ENCODE data around the gene OR7A5.
"Not testable (repeated sequence)": the region's sequence is repeated elsewhere in the genome, so short reads cannot be mapped to it uniquely, and the experiment has no call there.

The OR7A5 gene

DNA sequence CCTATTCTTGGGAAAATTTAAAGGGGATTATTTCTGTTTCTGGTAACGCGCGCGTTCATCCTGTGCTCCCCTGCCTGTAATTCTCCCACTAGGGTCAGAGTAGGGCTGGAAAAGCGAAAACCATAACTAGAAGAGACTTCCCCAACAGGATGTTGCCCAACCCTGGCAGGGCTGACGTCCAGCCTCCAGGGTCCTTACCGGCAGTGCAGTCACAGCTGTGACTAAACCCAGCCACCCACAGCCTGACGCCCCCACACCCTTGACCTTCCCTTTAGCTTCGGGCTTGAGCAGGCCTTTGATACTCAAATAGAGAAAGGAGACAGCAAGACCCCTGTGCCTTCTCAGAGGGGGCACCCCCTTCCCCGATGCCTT, 50.3 kb downstream of the OR7A5 start:
- peak; percentile 32 for DNase-seq (ENCODE audit: low spot score)

DNA sequence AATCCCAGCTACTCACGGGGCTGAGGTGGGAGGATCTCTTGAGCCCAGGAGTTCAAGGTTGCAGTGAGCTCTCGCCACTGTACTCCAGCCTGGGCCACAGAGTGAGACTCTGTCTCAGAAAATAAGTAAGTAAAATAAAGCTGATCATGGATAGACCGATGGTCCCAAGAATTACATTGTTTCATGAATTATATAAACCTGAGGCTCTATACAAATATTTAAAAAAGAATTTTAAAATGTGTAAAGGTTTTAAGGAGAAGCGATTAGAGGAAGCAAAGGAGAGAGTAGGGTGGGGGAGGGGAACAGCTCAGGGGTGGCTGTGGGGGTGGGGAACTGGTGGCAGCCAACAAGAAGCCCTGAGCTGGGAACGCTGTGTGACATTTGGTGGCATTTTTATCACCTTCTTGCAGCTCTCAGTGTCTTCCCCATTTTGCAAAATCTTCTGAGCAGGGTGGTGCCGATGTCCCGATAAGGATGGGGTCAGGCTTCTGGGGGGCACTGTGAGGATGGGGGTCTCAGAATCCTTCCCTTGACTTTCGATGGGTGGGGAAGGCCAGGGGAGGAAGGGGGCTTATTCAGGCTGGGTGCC, 51.5 kb downstream of the OR7A5 start:
- not testable (repeated sequence) for DNase-seq (ENCODE audit: low spot score)

- DNase-seq (ENCODE audit: low spot score) = no peak
Measured at GRCh38 chr19:14782626-14783409, 52.2 kb downstream of the OR7A5 start.

GRCh38 chr19:14781713-14782536, 53.1 kb downstream of the OR7A5 start:
- DNase-seq (ENCODE audit: low spot score) = not testable (repeated sequence)

DNA sequence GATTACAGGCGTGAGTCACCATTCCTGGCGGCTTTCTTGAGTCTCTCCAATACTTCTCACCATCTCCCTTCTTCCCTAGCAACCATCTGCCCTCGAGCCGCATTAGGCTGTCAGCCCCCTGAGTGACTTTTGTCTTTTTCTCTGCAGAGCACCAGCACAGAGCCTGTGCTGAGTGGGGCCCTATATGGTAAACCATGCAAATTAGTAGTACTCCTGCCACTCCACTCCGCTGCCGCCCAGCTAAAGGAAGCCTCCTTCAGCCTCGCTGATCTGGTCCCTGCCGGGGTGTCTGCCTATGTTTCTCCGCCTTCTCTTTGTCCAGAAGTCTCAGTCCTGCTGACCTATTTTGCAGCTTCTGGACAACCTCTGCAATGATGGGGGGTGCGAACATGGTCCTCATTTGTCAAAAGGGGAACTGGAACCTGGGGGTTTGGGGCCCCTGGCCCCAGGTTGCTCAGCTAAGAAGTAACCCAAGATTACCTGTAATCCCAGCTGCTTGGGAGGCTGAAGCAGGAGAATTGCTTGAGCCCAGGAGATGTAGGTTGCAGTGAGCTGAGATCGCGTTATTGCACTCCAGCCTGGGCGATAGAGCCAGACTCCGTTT, 54.3 kb downstream of the OR7A5 start:
- DNase-seq (ENCODE audit: low spot score) = not testable (repeated sequence)

- DNase-seq (ENCODE audit: low spot score) = no peak
Measured at GRCh38 chr19:14779151-14779550, 55.8 kb downstream of the OR7A5 start.

DNA sequence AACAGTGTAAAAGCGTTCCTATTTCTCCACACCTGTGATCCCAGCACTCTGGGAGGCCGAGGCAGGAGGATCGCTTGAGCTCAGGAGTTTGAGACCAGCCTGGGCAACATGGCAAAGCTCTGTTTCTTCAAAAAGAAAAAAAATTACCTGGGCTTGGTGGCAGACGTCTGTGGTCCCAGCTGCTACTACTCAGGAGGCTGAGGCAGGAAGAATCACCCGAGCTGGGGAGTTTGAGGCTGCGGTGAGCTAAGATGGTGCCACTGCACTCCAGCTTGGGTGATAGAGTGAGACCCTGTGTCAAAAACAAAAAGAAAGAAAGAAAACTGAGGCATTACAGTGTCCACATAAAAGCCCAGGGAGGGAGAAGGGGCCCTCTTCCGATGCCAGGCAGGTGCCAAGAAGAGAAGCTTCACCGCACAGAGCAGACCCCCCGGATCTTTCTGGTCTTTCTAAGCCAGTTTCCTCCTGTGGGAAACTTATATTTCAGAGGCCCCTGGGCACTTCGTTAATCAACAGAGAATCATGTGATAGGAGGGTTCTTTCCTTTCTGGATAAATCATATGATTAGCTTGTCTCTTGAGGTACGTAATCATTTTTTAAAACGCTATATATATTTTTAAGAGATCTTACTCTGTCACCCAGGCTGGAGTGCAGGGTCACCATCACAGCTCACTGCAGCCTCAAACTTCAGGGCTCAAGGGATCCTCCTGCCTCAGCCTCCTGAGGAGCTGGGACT, 56.7 kb downstream of the OR7A5 start, which contains the start of gene ADGRE2:
ADGRE2 (minus strand) TSS at position 451 of the 736 bp plus-strand sequence. CDS start 1,804 bp downstream, outside the sequence.
- DNase-seq (ENCODE audit: low spot score) = not testable (repeated sequence)

DNA sequence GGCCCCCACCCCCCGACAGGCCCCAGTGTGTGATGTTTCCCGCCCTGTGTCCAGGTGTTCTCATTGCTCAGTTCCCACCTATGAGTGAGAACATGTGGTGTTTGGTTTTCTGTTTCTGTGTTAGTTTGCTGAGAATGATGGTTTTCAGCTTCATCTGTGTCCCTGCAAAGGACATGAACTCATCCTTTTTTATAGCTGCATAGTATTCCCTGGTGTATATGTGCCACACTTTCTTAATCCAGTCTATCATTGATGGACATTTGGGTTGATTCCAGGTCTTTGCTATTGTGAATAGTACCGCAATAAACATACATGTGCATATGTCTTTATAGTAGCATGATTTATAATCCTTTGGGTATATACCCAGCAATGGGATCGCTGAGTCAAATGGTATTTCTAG, 57.3 kb downstream of the OR7A5 start:
- DNase-seq (ENCODE audit: low spot score) = not testable (repeated sequence)
